Measurements from ENCODE around the gene SPAG16. TPM values are rescaled to one million over a fixed set of nuclear protein-coding genes. Genes with fewer than 3 reads are reported as not detected.

The SPAG16 gene
- polyA plus RNA-seq, 1 of the 3 experiments (the other 2 are of a cell fraction): 29.5 TPM

GRCh38 chr2:213316001-213316735 lies 31.9 kb downstream of the SPAG16 start:
- no peaks in the 10 kb centered on the region for H3K27me3 ChIP-seq (ENCODE audit: insufficient read depth)
- no peak for DNase-seq
- CTCF ChIA-PET: no interaction called here
- TF ChIP-seq RCOR1 (IDR thresholded peaks at IDR 0.05; ENCODE audit: low read length) (no peak), CHD2 (IDR thresholded peaks at IDR 0.05; ENCODE audit: low read length, partially characterized antibody) (no peak), ELF1 (IDR thresholded peaks at IDR 0.05) (no peak), RAD21 (IDR thresholded peaks at IDR 0.05; ENCODE audit: low read length) (no peak), IRF3 (IDR thresholded peaks at IDR 0.05; ENCODE audit: low read depth, low read length) (no peak), CTCF (IDR thresholded peaks at IDR 0.05) (no peak), JUND (IDR thresholded peaks at IDR 0.05) (peak; percentile 32; the same call in 1 of the 2 replicates), USF1 (IDR thresholded peaks at IDR 0.05; ENCODE audit: borderline replicate concordance, low read depth) (no peak), FOXJ3 (CRISPR knock-in tag; IDR thresholded peaks at IDR 0.05) (no peak), POLR2AphosphoS5 (IDR thresholded peaks at IDR 0.05; ENCODE audit: low read depth, low read length) (no peak), GABPA (IDR thresholded peaks at IDR 0.05; ENCODE audit: low read depth) (no peak), EP300 (IDR thresholded peaks at IDR 0.05; ENCODE audit: borderline replicate concordance in 1 of 2, low read depth in 1 of 2, low read length in 1 of 2) (no peak), REST (IDR thresholded peaks at IDR 0.05; ENCODE audit: low read depth, low read length) (no peak), RFX5 (IDR thresholded peaks at IDR 0.05; ENCODE audit: low read length) (no peak), TEAD4 (IDR thresholded peaks at IDR 0.05; ENCODE audit: borderline replicate concordance, insufficient read depth) (no peak), MEF2A (IDR thresholded peaks at IDR 0.05; ENCODE audit: borderline replicate concordance, low read depth) (no peak), FOXM1 (IDR thresholded peaks at IDR 0.05; ENCODE audit: low read depth) (no peak), RXRA (IDR thresholded peaks at IDR 0.05; ENCODE audit: borderline replicate concordance, low read depth) (no peak), GATA2 (CRISPR knock-in tag; IDR thresholded peaks at IDR 0.05) (no peak), NFIC (IDR thresholded peaks at IDR 0.05; ENCODE audit: borderline replicate concordance) (peak; percentile 64; the same call in 1 of the 2 replicates), SIN3A (IDR thresholded peaks at IDR 0.05; ENCODE audit: borderline replicate concordance, low read depth, low read length) (no peak), EZH2phosphoT487 (IDR thresholded peaks at IDR 0.05; ENCODE audit: borderline replicate concordance, low read depth) (no peak), FOSL2 (IDR thresholded peaks at IDR 0.05; ENCODE audit: borderline replicate concordance, low read depth) (no peak; the same call in 1 of the 2 replicates), SMC3 (IDR thresholded peaks at IDR 0.05; ENCODE audit: low read depth, low read length) (no peak), NRF1 (IDR thresholded peaks at IDR 0.05; ENCODE audit: low read depth, low read length) (no peak), TCF12 (IDR thresholded peaks at IDR 0.05) (peak; percentile 72), TAF1 (IDR thresholded peaks at IDR 0.05; ENCODE audit: borderline replicate concordance, low read depth, low read length) (no peak)

More at GRCh38 chr2:213316001-213316735, 31.9 kb downstream of the SPAG16 start:
- no peaks in the 10 kb centered on the region for H3K79me2 ChIP-seq (ENCODE audit: insufficient read depth)
- H3K9me3 ChIP-seq: no peaks in the 10 kb centered on the region
- no peak overlapping the region for H3K4me2 ChIP-seq
- 69% methylated on average over 3 of the region's 3 CpGs for WGBS (ENCODE audit: low lambda C conversion rate)
- H3K4me1 ChIP-seq (ENCODE audit: control insufficient read depth in 1 of 2, insufficient read depth in 2 of 2, low read depth in 1 of 2, low read length in 1 of 2): peaks cover 0 to 6% of the 10 kb centered on the region in 2 experiments; a peak in 2 of 4 replicates
- no peaks in the 10 kb centered on the region for H3K9me2 ChIP-seq
- no peak overlapping the region for H2AFZ ChIP-seq (ENCODE audit: low read depth)
- no peak overlapping the region for H3K9ac ChIP-seq
- no peak overlapping the region for H3K27ac ChIP-seq (ENCODE audit: low read depth in 2 of 2, low read length in 1 of 2)
- no peaks in the 10 kb centered on the region for H3F3A ChIP-seq (replicated peaks; ENCODE audit: insufficient read depth)
- H3K4me3 ChIP-seq (ENCODE audit: low read depth in 2 of 2, low read length in 1 of 2): no peak overlapping the region
- H4K20me1 ChIP-seq (ENCODE audit: insufficient read depth): no peaks in the 10 kb centered on the region
- peaks cover 35 to 36% of the 10 kb centered on the region in 2 experiments for H3K36me3 ChIP-seq (replicated peaks in 1 of 2; ENCODE audit: control insufficient read depth in 1 of 2, insufficient read depth in 2 of 2, low read length in 1 of 2)
- POLR2A ChIA-PET: no interaction called here
